Fibroblast of pulmonary artery (primary cell): ENCODE data around the gene ARCN1.

Experiments
- DNase-seq: peaks from one replicate; pipeline ENCODE4 v3.0.0-alpha.2; 2010; ENCODE audit warnings: low read depth
- H3K4me3 ChIP-seq: replicated peaks from 2 replicates; pipeline ENCODE4 v1.5.1; 2011; ENCODE audit warnings: low read depth, mild to moderate bottlenecking, control low read depth, low read length, moderate library complexity
- TF ChIP-seq, protein P1 (sequence below): IDR thresholded peaks from 2 replicates; pipeline ENCODE4 v1.5.1; 2011; ENCODE audit warnings: mild to moderate bottlenecking, control low read depth, low read length, inconsistent platforms; ENCODE audit errors: missing control alignments

The ARCN1 gene

DNA sequence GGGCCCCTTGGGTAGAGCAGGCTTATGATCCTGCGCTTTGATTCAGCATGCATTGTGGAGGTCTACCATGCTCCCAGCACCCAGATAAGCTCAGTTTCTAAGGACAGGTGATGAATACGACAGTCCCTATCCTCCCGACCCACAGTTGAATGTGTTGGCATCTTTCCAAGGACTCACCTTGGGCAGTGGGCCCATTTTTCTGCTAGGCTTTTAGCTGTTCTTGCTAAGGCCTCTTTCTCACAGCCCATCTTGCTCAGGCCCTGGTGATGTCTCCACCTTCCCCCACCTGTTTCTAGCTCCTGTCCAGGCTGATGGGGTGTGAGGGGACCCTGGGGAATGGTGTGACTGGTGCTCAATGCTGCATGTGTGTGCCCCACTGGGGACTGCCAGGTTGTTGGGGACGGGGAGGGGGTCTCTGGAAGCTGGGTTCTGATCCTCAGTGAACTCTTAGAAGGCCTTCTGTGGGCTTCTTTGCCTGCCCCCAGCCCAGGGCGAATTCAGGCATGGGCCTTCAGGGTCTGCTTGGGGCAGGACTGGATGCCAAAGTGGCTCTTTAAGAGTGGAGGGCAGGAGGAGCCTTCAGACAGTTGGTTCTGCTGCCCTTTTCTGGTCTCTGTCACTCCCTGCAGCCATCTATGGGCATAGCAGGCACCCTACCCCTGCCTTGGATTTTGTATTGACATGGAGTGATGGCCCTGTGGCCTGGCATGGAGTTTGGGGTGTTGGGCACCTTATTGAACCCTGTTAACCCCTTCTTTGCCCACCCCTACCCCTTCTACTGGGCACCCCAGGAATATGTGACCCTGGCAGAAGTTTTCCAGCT, 68.3 kb downstream of the ARCN1 start:
- H3K4me3 ChIP-seq = no peak overlapping the region
- DNase-seq = no peak
- TF ChIP-seq, protein P1, sequence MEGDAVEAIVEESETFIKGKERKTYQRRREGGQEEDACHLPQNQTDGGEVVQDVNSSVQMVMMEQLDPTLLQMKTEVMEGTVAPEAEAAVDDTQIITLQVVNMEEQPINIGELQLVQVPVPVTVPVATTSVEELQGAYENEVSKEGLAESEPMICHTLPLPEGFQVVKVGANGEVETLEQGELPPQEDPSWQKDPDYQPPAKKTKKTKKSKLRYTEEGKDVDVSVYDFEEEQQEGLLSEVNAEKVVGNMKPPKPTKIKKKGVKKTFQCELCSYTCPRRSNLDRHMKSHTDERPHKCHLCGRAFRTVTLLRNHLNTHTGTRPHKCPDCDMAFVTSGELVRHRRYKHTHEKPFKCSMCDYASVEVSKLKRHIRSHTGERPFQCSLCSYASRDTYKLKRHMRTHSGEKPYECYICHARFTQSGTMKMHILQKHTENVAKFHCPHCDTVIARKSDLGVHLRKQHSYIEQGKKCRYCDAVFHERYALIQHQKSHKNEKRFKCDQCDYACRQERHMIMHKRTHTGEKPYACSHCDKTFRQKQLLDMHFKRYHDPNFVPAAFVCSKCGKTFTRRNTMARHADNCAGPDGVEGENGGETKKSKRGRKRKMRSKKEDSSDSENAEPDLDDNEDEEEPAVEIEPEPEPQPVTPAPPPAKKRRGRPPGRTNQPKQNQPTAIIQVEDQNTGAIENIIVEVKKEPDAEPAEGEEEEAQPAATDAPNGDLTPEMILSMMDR = peak; percentile 12

DNA sequence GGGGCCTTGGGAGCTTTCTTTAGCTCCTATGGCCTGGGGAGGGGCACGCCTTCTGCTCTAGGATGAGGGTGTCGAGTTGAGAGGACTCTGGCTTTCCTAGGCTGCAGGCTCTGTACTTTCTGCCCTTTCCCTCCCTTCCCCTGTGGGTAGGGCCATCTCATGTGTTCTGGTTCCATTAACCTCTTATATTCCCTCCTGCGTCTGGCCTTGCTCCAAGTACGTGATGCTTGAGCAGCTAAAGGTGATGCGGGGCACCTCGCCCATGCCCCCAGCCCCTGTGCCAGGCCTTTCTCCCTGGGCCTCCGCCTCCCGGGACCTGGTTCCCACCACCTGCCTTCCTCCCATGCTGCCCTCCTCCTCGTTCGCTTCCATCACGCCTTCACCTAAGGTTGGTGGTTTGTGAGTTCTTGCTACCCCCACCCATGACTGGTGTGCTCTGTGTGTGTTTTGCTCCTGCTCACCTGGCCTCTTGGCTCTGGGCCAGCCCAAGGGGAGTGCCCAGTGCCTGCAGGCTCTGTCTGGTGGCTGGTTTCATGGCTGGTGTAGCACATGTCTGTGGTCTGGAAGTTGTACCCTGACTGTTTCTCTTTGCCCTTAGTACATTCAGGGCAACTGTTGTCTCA, 69.3 kb downstream of the ARCN1 start:
- no peak for DNase-seq
- TF ChIP-seq, protein P1 = no peak

DNA sequence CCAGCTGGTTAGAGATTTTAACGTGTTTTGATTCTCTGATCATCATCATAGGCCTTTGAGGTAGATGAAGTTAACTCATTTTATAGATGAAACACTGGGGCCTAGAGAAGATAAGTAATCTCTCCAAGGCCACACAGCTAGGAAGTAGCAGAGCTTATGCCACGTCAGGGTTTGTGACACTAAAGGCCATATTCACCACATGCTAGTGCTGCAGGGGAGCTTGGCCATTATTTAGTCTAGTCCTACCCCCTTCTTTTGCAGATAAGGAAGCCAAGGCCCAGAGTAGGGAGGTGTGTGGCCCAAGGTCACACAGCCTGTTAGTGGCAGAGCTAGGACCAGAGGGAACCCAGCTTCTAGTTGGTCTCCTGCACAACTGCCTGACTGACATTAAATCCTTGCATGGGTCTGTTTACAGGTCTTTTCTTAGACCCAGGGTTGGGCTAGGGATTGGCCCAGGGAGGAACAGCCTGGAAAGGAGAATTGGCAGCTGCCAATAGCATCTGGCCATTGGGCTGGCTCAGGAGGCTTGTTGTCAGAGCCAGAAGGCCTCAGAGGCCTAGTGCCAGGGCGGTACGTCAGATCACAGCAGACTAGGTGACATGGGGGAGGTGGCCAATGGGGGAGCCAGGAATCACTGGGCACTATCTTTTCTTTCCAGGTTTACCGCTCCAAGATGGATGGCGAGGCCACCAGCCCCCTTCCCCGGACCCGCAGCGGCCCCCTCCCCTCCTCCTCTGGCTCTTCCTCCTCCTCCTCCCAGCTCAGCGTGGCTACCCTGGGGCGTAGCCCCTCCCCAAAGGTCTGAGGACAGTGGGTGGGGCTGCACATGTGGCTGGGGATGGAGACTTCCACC, 71.2 kb downstream of the ARCN1 start:
- no peak overlapping the region for H3K4me3 ChIP-seq
- DNase-seq = no peak
- TF ChIP-seq, protein P1 = no peak

More for the DNA sequence above, 69.3 kb downstream of the ARCN1 start:
- no peak overlapping the region for H3K4me3 ChIP-seq

DNA sequence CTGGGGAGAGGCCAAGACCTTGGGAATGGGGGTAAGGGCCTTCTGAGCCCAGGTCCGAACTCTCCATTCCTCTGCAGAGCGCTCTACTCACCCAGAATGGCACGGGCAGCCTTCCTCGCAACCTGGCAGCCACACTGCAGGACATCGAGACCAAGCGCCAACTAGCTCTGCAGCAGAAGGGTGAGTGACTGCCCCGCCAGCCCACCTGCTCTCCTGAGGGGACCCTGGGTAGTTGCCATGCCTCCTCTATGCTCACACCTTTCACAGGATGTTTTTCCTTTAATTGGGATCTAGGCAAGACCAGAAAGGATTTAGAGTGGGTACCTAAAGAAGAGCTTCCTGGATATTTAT, 71.8 kb downstream of the ARCN1 start:
- no peak overlapping the region for H3K4me3 ChIP-seq
- TF ChIP-seq, protein P1 = no peak
- no peak for DNase-seq

DNA sequence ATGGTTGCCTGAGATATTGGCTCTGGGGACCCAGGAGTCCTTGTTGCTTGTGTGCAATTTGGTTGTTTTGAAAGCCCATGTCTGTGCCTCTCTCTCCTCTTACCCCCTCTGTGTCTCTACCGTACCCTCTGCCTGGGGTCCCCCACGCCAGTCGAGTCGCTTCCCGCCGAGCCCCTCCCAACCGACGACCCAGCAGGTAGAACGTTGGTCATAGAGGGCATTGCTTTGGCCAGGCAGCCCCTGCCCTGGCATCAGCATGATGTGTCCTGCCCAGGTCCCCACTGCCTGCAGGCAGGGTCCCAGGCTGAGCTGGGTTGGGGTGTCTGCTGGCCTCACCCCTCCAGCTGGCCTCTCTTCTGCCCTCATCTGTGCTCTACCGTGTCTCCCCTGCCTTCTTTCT, 72.3 kb downstream of the ARCN1 start:
- DNase-seq = no peak
- TF ChIP-seq, protein P1 = no peak
- no peak overlapping the region for H3K4me3 ChIP-seq

DNA sequence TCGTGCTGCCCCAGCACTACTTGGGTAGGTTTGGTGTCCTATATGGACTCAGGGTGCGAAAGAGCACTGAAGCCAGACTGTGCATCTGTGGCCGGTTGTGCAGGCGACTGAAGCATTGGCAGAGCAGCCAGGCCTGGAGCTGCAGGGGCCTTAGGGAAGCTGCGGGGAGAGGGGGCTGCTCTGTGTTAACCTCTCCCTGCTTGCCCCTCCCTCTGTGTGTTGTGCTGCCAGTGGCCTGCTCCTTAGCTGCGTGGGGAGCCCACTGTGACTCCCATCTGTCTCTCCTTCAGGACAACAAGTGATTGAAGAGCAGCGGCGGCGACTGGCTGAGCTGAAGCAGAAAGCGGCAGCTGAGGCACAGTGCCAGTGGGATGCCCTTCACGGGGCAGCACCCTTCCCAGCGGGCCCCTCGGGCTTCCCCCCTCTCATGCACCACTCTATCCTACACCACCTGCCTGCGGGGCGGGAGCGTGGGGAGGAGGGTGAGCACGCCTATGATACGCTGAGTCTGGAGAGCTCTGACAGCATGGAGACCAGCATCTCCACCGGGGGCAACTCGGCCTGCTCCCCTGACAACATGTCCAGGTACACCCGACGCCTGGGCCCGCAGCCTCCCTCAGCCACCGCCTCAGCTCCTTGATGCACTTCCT, 73.0 kb downstream of the ARCN1 start:
- DNase-seq = no peak
- TF ChIP-seq, protein P1 = no peak
- H3K4me3 ChIP-seq = no peak overlapping the region
